Ishikawa (cell line): ENCODE measurements around the gene NECAB2.

Experiments
- EGR1 ChIP-seq: IDR thresholded peaks from 2 replicates; pipeline ENCODE4 v1.6.1; 2012
- EP300 ChIP-seq: IDR thresholded peaks from 2 replicates; pipeline ENCODE4 v1.6.1; 2012; ENCODE audit warnings: borderline replicate concordance
- ZBTB7A ChIP-seq: IDR thresholded peaks from 2 replicates; pipeline ENCODE4 v1.6.1; 2012; ENCODE audit warnings: low read depth
- TF ChIP-seq, protein P1 (sequence below): IDR thresholded peaks from 2 replicates; pipeline ENCODE4 v1.6.1; 2012

DNA sequence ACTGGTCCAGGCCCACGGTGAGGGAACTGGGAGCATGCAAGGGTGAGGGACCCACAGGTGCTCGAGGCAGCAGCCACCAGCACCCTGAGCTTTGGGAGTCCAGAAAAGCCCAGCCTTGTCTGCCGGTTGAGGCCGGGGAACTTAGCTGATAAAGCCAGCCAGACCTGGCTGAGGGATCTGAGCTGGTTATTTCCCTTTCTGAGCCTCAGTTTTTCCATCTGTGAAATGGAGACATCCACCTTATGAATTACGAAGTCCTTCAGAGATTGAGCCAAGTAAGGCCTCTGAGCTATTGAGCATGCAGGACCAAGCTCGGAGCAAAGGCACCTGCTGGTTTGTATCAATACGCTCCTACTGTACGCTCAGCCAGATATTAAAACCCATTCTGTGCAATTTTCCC is 13.8 kb downstream of the NECAB2 start:
- no peak for TF ChIP-seq ZBTB7A
- TF ChIP-seq, protein P1, sequence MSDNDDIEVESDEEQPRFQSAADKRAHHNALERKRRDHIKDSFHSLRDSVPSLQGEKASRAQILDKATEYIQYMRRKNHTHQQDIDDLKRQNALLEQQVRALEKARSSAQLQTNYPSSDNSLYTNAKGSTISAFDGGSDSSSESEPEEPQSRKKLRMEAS = no peak
- no peak for TF ChIP-seq EP300
- no peak for TF ChIP-seq EGR1
